Erythroblast (primary cell): ENCODE results near the gene GSTA5.
"Not testable (repeated sequence)": the region's sequence is repeated elsewhere in the genome, so short reads cannot be mapped to it uniquely, and the experiment has no call there.

Source experiments
- GATA1 ChIP-seq: IDR thresholded peaks from 2 replicates; pipeline ENCODE4 v1.6.1; 2011; ENCODE audit warnings: low read depth, mild to moderate bottlenecking, control low read depth, low read length, moderate library complexity
- POLR2A ChIP-seq: IDR thresholded peaks from 2 replicates; pipeline ENCODE4 v1.6.1; 2011; ENCODE audit warnings: mild to moderate bottlenecking, low read length

- TF ChIP-seq POLR2A, GATA1: not testable (repeated sequence)
Measured at GRCh38 chr6:52799272-52799671, 41.3 kb downstream of the GSTA5 start.
